NCI-H526 treated with DMSO at 0.1 percent for 48 hours (cell line): ENCODE measurements around the gene SENP7.
A peak's percentile ranks its signal among the peaks of the same experiment; 100 is the strongest.
"Not testable (repeated sequence)": the region's sequence is repeated elsewhere in the genome, so short reads cannot be mapped to it uniquely, and the experiment has no call there.

Experiments used
- DNase-seq: peaks from one replicate; lab custom pipeline; 2025; lab: John Stamatoyannopoulos, UW

Gene SENP7

GRCh38 chr3:101527906-101528305 is 14.9 kb upstream of the SENP7 start:
- no peak for DNase-seq

GRCh38 chr3:101527441-101527840 is 14.4 kb upstream of the SENP7 start:
- DNase-seq: no peak

GRCh38 chr3:101521211-101521701 is 8.2 kb upstream of the SENP7 start:
- DNase-seq: no peak

GRCh38 chr3:101519685-101520365 is 6.8 kb upstream of the SENP7 start:
- DNase-seq: no peak

GRCh38 chr3:101518421-101518871 is 5.4 kb upstream of the SENP7 start:
- no peak for DNase-seq

- DNase-seq: no peak
These were observed 491 bp upstream of the SENP7 start for GRCh38 chr3:101513419-101513986.

GRCh38 chr3:101512396-101512645 is 691 bp downstream of the SENP7 start:
- DNase-seq: no peak

- no peak for DNase-seq
These were observed 3.2 kb downstream of the SENP7 start for GRCh38 chr3:101509811-101510210.

GRCh38 chr3:101509281-101509680 is 3.7 kb downstream of the SENP7 start:
- DNase-seq: no peak

- DNase-seq: no peak
These were observed 11.2 kb downstream of the SENP7 start for GRCh38 chr3:101501783-101502182.

- no peak for DNase-seq
These were observed 12.8 kb downstream of the SENP7 start for GRCh38 chr3:101500208-101500607.

GRCh38 chr3:101497803-101498202 is 15.2 kb downstream of the SENP7 start:
- DNase-seq: no peak

GRCh38 chr3:101495552-101495951 is 17.5 kb downstream of the SENP7 start:
- no peak for DNase-seq

GRCh38 chr3:101484805-101485620 is 28.0 kb downstream of the SENP7 start:
- no peak for DNase-seq

GRCh38 chr3:101478980-101479379 is 34.0 kb downstream of the SENP7 start:
- DNase-seq: no peak

GRCh38 chr3:101474841-101475552 is 38.0 kb downstream of the SENP7 start:
- DNase-seq: not testable (repeated sequence)

GRCh38 chr3:101468676-101469075 is 44.3 kb downstream of the SENP7 start:
- not testable (repeated sequence) for DNase-seq

- not testable (repeated sequence) for DNase-seq
These were observed 45.7 kb downstream of the SENP7 start for GRCh38 chr3:101467310-101467663.

- DNase-seq: peak; percentile 24
These were observed 46.3 kb downstream of the SENP7 start for GRCh38 chr3:101466465-101467309.

- DNase-seq: no peak
These were observed 48.8 kb downstream of the SENP7 start for GRCh38 chr3:101464235-101464634.

- no peak for DNase-seq
These were observed 51.6 kb downstream of the SENP7 start for GRCh38 chr3:101461451-101461850.

- DNase-seq: no peak
These were observed 54.6 kb downstream of the SENP7 start for GRCh38 chr3:101458387-101458786.
